ENCODE measurements around the gene RBM19.

The RBM19 gene

DNA sequence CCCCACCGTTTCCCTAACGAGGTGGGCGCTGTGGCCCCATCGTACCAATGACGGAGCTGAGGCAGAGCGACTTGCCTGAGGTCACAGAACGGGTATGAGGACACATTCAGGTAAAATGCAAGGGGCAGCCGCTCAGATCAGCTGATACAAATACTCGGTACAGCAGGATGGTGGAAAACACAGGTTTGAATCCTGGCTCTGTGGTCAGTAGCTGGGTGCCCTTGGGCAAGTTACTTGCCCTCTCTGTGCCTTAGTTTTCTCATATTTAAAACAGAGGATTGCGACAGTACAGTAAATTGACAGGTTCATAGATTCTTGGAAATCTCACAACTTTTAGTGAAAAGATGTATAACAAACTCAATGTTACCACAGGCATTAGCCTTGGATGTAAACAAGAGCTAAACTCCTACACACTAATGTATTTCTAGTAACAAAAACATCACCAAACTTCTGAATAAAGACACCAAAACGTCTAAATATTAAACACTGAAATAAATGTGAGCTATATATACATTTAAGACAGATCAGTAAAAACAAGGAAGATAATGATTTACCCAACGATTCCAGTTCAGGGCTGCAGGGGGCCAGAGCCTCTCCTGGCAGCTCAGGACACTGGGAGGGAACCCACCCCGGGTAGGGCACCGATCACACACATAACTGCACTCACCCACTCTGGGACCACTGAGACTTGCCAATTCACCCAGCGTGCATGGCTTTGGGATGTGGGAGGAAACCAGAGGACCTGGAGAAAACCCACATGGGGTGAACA lies 128.4 kb downstream of the RBM19 start:
- in situ Hi-C loops (cut with MboI; ENCODE audit: low sequenced_read_pairs): no loop called here

DNA sequence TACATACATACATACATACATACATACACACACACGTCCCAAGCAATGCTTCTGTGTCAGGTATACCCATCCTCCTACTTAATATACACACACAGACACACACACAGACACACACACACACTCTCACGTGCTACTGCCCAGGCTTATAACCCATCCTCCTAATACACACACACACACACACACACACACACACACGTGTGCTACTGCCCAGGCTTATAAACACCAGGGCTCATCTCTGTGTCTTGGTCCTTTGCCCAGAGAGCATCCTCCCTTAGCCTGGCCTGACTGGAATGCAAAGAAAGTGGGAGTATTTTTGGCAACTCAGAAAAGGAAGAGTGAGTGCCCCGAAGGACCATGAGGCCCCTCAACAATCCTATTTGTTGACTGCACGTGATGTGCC lies 129.0 kb downstream of the RBM19 start:
- in situ Hi-C loops (cut with MboI; ENCODE audit: low sequenced_read_pairs): no loop called here

DNA sequence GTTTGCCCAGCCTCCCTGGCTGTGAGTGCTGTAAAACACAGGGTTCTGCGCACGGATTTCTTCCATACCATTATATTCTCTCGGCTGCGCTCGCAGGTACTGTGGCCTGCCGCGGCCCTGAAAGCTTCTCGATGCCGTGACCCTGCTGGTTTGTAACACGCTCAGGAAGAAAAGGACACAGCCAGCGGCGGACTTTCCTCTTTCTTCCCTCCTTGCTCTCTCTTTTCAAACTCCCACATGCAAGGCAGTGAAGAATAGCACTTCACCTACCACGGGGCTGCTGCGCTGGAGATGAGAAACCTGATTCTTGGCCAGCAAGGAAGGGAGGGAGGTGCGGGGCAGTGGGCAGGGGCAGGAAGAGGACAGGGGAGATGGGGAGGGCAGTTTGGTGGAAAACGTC lies 130.2 kb downstream of the RBM19 start:
- in situ Hi-C loops (cut with MboI; ENCODE audit: low sequenced_read_pairs): no loop called here

DNA sequence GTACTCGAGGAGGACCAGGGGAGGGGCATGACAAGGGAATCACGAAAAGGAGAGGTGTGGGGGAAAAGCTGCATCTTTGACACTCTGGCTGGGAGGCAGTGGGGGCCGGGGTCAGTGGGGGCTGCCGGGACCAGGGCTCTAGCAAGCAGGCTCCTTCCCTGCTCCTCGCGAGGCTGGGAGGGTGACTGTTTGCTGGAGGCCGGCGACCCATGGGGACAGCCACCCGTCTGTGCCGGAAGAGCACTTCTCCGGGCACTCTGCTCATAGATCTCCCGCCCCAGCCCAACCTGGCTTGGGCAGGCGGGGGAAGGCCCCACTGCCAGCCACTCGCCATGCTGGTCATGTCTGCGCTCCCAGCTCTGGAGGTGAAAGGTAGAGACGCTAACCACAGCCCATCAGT lies 130.7 kb downstream of the RBM19 start:
- in situ Hi-C loops (cut with MboI; ENCODE audit: low sequenced_read_pairs): no loop called here

DNA sequence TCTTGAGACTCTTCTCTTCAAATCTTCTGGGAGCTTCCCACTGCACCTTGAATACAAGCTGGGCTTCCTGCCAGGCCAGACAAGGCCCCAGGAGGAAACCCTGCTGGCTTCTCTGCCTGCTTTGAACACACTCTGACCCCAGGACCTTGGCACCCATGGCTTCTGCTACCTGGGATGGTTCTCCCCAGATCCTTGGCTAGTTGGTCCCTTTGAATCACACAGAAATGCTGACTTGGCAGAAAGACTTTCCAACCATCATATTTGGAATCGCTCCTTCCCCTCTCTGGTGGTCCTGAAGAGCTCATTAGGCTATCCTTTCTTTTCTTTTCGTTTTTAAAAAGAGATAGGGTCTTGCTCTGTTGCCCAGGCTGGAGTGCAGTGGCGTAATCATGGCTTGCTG lies 132.7 kb downstream of the RBM19 start:
- in situ Hi-C loops (cut with MboI; ENCODE audit: low sequenced_read_pairs): no loop called here

DNA sequence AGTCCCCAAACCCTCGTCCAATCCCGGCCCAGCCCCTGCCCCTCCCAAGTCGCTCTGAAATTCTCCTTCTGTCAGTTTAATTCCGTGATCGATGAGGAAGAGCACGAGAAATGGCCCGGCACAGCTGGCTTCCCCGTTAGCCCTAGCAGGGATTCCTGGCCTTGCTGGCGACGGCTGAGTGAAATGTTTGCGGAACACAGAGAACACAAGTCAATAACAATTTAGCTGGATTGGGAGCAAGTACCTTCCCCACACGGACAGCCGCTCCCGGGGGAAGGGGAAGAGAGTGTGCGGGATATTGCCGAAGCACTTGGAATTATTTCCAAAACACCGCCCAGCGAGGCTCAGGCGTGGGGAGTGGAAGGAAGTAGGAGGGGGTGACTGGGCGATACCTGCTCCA lies 134.6 kb downstream of the RBM19 start:
- in situ Hi-C loops (cut with MboI; ENCODE audit: low sequenced_read_pairs): no loop called here

DNA sequence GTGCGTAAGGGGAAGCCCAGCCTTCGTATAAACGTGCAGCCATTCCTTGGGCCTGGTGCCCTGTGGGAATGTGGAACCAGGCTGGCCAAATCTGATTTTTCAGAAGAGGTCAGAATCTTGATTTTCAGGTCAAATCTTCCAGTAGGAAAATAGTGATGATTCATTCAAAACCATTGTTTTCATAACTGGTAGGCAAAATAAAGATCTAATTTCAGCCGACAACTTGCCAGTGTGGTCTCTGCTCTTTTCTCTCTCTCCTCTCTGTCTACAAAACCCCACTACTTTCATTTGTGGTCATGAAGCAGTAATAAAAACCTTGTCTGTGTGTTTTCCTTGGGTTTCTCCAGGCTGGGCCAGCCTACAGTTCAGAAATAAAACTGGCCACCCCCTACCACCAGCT lies 135.1 kb downstream of the RBM19 start:
- in situ Hi-C loops (cut with MboI; ENCODE audit: low sequenced_read_pairs): no loop called here

DNA sequence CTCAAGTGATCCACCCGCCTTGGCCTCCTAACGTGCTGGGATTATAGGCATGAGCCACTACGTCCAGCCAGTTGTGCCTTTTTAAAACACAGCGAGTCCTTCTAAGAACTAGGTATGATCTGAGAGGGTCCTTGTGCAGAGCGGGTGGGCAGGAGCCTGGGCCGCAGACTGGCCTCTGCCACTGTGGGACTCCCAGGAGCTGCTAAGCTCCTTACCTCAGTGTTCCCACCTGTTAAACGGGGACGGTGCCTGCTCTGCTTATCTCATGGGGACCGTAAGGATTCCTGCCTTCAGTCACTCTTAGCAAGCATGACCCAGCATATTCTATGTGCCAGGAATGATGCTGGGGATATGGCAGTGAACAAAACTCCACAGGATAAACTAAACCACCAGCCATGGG lies 136.9 kb downstream of the RBM19 start:
- in situ Hi-C loops (cut with MboI; ENCODE audit: low sequenced_read_pairs): no loop called here

DNA sequence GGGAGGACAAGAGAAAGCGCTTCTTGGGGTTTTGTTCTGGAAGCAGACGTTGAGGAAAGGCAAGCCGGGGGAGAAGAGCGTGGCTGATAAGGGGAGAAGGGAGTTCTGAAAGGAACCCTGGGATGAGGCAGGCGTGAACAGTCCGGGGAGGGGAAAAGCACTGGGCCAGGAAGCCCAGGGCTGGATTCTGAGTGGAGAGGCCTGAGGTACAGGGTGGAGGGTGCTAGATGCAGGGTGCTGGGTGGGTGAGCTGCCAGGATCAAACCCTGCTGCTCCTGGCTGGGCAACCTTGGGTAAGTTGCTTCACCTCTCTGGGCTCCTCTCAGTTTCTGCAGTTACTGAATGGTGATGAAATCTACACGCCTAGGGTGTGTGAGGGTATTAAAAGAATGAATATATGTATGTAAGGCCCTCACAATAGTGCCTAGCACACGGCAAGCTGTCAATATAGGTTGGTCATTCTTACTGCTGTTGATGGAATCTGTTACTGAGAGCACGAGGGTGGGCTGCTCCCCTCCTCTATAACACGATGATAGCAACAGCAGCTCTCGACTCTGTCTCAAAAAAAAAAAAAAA lies 138.5 kb downstream of the RBM19 start:
- in situ Hi-C loops (cut with MboI; ENCODE audit: low sequenced_read_pairs): no loop called here

DNA sequence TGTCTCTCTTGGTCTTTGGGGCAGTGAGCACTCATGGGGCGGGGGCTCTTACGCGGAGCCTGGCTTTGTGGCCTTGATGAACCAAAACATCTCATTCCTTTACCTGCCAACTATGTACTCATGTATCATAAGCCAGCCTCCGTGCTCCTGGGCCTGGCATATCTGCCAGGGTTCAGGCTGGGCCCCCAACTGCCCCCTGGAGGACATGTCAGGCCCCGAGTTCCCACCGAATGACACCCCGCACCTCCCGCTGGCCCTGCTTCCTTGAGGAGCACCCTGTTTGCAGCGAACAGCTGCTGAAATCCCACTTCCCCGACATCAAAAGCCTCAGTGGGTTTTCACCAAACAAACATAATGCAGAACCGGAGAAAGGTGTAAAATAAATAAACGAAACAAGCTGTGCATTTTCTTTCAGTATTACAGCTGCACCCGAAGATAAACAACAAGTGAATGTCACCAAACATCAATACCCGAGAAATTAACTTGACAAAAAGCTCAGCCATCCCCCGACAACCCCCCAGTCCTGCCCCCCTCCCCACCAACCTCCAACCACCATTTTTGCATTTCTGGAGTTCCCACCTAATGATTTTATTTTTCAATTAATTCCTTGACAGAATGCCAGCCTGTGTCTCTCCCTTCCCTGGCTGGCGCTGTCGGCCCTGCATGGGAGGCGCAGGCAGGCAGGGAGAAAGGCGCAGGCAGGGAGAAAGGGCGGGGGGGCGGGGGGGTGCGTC lies 139.2 kb downstream of the RBM19 start:
- in situ Hi-C loops (cut with MboI; ENCODE audit: low sequenced_read_pairs): no loop called here

DNA sequence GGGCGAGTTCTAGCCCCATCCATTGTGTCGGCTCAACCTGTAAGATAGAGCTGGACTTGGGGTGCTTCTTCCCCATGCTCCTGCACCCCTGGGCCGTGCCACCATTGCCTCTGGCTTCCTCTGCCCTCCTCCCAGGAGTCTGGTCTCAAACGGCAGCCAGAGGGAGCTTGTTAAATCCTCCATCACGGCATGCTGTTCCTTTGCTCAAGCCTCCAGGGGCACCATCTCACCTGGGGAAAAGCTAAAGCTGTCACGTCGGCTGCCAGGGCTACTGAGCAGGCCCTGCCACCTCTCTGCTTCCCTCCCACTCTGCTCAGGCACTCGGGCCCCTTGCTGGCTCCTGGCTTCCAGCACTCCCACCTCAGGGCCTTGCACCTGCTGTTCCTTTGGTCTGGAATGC lies 140.4 kb downstream of the RBM19 start:
- in situ Hi-C loops (cut with MboI; ENCODE audit: low sequenced_read_pairs): no loop called here

DNA sequence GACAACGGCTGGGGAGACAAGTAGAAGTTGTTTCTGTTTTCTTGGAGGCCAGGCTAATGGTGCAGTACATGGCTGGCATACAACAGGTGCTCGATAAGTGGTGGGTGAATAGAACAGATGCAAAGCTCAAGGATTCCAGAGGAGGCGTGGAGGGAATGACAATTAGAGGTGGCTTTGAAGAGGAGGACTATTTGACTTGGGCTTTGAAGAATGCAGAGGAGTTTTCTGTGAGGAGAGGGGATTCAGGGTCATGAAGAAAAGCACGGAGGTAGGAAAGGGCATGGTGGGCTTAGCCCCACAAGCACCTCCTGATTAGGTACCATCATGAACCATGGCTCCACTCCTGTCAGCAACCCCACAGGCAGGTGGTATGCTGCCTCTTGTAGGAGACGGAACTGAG lies 142.3 kb downstream of the RBM19 start:
- in situ Hi-C loops (cut with MboI; ENCODE audit: low sequenced_read_pairs): no loop called here

DNA sequence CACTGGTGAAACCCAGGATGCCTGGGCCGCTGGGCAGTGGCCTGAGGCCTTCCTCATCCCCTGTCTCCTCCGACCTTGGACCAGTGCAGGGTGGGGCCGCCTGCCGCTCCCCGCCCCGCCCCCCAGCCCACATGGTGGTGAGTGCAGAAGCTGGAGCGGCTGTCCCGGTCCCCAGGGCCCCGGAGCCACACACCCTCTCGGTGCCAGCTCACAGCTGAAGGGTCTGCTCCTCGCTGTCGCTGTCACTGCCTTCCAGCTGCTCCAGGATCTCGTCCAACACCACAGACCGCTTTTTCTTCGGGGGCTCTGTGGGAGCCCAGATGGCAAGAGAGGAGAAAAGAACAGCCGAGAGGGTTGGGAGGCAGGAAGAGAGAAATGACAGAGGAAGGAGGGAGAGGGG lies 143.1 kb downstream of the RBM19 start:
- in situ Hi-C loops (cut with MboI; ENCODE audit: low sequenced_read_pairs): no loop called here

DNA sequence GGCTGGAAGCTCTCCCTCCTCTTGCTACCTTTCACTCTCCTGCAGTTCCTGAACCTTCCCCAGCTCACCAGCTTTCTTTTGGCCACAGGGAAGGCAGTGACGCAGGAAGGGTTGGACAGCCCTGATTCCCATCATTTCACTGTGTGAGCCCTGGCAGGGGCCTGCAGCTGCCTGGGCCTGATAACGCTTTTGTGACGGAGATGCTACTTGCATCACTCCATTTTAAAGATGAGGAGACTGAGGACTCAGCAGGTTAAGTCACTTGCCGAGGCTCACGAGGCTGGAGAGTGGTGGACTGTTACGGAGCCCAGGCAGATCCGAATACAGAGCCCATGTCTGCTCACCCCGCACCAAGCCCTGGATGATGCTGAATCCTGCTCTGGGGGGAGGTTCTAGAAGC lies 145.3 kb downstream of the RBM19 start:
- in situ Hi-C loops (cut with MboI; ENCODE audit: low sequenced_read_pairs): no loop called here

DNA sequence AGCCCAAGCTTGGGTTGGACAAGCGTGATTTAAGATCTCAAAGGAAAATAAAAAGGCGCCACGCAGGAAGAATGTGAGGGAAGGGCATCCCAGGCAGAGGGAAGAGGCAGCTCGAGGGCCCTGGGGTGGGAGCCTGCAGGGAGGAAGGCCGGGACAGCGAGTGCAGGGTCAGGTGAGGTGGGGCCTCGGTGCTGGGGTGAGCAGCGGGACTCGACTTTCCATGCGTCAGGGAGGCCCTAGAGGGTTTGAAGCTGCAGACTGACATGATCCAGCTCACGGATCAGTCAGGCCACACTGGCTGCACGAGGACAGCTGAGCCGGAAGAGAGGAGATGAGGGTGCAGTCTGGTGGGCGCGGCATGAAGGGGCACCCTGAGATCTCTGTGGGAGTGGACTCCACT lies 145.8 kb downstream of the RBM19 start:
- in situ Hi-C loops (cut with MboI; ENCODE audit: low sequenced_read_pairs): no loop called here

DNA sequence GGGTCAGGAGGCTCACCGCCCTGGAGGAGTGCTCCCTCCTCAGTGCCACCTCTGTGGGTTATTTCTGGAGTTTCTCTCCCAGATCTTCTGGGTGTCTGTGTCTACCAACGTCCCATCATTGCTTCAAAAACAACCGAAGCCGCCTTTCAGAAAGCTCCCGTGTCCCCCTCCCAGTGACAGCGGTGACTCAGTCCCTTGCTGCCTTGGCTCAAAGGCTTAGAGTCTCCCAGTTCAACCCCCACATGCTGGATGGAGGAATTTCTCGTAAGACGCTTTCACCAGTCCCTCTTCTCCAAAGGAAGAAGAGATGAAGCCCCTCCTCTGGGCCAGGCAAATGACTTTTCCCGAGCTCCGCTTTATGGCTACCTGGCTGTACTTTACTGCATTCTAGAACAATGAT lies 146.6 kb downstream of the RBM19 start:
- in situ Hi-C loops (cut with MboI; ENCODE audit: low sequenced_read_pairs): no loop called here

DNA sequence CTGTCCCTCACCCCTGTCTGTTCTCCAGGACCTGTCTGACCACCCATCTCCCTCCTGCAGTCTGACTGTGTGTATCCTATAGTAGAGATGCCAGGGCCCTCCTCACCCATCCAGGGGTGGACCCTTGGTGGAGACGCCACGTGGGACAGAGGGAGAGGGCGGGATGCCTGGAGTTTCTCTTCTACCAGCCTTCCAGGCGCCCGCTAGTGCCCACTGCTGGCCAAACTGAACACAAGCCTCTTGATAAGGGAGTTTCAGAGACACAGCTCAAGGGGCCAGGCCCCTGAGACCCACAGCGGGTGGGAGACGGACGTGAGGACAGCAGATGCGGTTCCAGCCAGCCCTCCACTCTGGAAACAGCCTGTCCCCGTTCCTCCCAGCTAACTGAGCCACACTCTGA lies 147.3 kb downstream of the RBM19 start:
- in situ Hi-C loops (cut with MboI; ENCODE audit: low sequenced_read_pairs): no loop called here

DNA sequence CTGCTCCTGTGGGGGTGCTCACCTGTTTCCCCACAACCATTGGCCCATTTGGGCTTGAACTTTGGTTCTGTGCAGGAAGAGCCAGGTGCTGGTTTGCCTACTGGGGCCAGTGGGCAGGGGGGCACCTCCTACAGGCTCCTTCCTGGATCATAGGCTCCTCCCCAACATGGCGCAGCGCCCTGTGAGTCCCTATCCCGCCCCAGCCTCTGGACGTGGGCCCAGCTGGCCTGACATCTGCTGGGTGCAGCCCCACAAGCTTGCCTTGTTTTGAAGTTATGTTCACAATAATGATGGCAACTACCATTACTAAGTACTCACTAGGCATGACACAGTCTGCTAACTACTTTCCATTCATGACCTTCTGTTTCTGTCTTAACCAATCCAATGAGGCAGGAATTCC lies 147.8 kb downstream of the RBM19 start:
- in situ Hi-C loops (cut with MboI; ENCODE audit: low sequenced_read_pairs): no loop called here

DNA sequence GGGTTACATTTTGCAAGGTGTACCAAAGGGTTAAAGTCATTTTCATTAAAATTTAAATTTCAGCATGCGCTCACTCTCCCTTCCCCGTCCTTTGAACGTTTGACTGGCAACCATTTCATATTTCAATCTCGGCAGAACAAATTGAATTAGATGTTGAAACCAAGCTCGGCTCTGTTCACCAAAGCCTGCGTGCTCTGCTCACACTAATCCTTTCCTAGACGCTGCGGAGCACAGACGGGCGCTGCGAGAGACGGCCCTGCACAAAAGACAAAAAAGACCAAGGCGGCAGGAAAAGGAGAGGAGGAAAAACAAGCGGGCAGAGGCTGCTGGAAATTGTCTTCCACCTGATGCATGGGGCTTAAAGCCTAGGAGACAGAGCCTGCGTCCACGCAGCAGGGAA lies 149.3 kb downstream of the RBM19 start:
- in situ Hi-C loops (cut with MboI; ENCODE audit: low sequenced_read_pairs): no loop called here

DNA sequence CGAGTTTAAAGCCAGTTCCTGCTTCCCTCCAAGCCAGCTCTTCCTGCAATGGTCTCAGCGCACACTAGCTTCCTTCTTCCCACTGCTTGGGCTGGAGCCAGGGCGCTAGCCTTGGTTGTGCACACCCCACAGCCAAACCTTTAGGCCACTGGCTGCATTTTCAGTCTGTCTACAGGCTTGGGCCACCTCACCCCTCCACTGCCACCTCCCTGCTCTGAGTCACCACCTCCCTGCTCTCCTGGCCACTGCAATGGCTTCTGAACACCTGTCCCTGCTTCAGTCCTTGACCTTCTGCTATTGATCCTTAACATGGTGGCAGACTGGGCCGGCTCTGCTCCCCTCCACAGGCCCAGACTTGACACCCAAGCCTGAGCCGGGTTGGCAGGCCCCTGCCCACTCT lies 151.1 kb downstream of the RBM19 start:
- in situ Hi-C loops (cut with MboI; ENCODE audit: low sequenced_read_pairs): no loop called here

DNA sequence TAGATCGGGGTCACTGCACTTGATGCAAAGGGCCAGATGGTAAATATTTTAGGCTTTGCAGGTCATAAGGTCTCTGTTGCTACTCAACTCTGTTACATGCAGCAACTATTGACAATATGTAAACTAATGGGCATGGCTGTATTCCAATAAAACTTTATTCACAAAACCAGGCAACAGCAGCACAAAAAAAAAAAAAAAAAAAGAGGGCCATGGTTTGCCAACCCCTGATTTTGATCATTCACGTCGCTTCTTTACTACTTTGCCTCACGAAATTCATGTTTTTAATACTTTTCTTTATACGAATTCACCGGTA lies 152.9 kb downstream of the RBM19 start:
- in situ Hi-C loops (cut with MboI; ENCODE audit: low sequenced_read_pairs): no loop called here

DNA sequence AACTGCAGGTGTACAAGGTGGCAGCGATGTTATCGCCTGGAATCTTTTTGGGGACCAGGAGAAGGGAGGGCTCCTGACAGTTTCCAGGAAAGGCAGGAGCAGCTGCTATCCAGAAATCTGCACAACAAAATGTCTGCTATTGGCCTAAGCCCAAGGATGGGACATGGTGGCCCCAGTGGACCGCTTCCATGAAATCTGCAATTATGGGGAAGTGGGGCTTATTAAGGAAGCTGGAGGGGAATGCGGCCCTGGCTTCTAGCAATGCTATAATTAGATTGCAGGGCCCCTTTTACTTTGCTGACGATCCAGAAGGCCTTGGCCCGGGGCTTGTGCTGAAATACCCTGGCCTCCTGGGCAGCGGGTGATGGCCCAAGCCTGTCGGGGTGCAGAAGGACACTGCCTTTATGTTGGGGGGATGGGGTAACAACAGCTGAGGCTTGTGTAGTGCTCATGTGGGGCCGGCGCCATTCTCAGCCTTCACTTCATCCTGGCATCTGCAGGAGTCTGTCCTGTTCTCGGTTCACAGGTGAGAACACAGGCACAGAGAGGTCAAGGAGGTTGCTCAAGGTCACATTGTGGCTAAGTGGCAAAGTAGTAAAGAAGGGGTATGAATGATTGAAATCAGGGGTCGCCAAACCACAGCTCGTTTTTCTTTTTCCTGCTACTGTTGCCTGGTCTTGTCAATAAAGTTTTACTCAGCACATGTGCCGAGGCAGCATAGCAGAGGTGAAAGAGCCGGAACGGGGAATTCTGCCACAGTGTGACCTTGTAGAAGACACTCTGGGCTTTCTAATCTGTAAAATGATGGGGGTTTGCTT lies 153.5 kb downstream of the RBM19 start:
- in situ Hi-C loops (cut with MboI; ENCODE audit: low sequenced_read_pairs): no loop called here

Data from hTERT RPE-1 (cell line).